ENCODE results near the gene NOTCH1.

DNA sequence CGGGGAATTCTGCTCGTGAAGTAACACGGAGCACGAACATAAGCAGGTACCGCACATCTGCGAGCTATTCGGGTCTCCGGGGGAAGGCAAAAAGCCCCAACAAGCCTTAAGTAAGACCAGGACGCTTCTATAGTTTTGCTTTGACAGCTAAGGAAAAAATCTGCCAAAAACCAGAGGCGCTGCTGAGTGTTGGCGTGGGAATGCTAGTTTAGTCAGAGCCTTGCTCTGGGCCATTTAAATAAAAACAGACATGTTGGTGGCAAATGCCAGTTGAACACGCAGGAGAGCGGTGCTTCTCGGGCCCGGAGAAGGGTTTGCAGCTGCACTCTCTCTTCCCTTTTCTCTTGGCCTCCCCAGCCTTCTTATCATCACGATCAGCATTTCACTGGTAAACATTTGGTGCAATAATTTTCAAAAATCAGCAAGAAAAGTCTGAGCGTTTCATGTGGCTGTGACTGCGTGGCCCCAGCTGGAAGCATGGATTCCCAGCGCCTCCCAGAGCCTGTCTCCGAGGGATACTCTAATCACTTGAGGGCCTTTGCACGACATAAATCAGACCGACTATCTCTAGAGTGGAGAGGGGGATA is 6.4 kb upstream of the NOTCH1 start:
- TF ChIP-seq EZH2 (IDR thresholded peaks at IDR 0.05; ENCODE audit: borderline replicate concordance, low read depth, low read length, poor library complexity, severe bottlenecking), result no peak
- TF ChIP-seq, protein P1, sequence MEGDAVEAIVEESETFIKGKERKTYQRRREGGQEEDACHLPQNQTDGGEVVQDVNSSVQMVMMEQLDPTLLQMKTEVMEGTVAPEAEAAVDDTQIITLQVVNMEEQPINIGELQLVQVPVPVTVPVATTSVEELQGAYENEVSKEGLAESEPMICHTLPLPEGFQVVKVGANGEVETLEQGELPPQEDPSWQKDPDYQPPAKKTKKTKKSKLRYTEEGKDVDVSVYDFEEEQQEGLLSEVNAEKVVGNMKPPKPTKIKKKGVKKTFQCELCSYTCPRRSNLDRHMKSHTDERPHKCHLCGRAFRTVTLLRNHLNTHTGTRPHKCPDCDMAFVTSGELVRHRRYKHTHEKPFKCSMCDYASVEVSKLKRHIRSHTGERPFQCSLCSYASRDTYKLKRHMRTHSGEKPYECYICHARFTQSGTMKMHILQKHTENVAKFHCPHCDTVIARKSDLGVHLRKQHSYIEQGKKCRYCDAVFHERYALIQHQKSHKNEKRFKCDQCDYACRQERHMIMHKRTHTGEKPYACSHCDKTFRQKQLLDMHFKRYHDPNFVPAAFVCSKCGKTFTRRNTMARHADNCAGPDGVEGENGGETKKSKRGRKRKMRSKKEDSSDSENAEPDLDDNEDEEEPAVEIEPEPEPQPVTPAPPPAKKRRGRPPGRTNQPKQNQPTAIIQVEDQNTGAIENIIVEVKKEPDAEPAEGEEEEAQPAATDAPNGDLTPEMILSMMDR (conservative IDR thresholded peaks at IDR 0.05; ENCODE audit: low read depth, low read length), result no peak

All from A673 (cell line).